Breast epithelium (tissue), 4 donors: ENCODE measurements around the gene KCNG2. TPM values are rescaled to one million over a fixed set of nuclear protein-coding genes. Genes with fewer than 3 reads are reported as not detected.

Source experiments
- DNase-seq, 2 donors: peaks; one replicate each; pipeline ENCODE4 v3.0.0-alpha.2; 2019; ENCODE audit warnings: low spot score in 2 of 2
- H3K27ac ChIP-seq, 2 donors: fragments of 200-600 bp; sonication (generic) in 1 of 2; one replicate each; pipeline ENCODE4 v1.5.1; 2016 to 2019; ENCODE audit warnings: mild to moderate bottlenecking in 1 of 2
- H3K27me3 ChIP-seq, 2 donors: fragments of 200-600 bp; sonication (generic) in 1 of 2; one replicate each; pipeline versions ENCODE4 v1.5.1 to v1.6.0; 2017 to 2019; ENCODE audit warnings: control low read depth in 1 of 2, mild to moderate bottlenecking in 1 of 2
- H3K36me3 ChIP-seq: fragments of 200-600 bp; one replicate; pipeline ENCODE4 v1.5.1; 2019
- H3K4me1 ChIP-seq, 2 donors: fragments of 200-600 bp; sonication (generic); one replicate each; pipeline ENCODE4 v1.5.1; 2016 to 2019; ENCODE audit warnings: control low read depth in 1 of 2
- H3K4me3 ChIP-seq, 3 donors: fragments of 200-600 bp; sonication (generic); 1 replicate in 2 of 3; 2 replicates in 1 of 3; pipeline ENCODE4 v1.5.1; 2016 to 2019; ENCODE audit warnings: mild to moderate bottlenecking in 3 of 3, moderate library complexity in 2 of 3
- H3K9me3 ChIP-seq, 2 donors: fragments of 200-600 bp; sonication (generic) in 1 of 2; one replicate each; pipeline ENCODE4 v1.5.1; 2016 to 2019; ENCODE audit warnings: control low read depth in 1 of 2
- POLR2A ChIP-seq: fragments of 450-650 bp; IDR thresholded peaks from one replicate; pipeline ENCODE4 v1.6.1; 2016; ENCODE audit warnings: antibody characterized with exemption, mild to moderate bottlenecking, moderate library complexity
- POLR2AphosphoS5 ChIP-seq, 3 donors: sonication (generic); formaldehyde crosslinking; IDR thresholded peaks; one replicate each; pipeline ENCODE4 v1.6.1; 2017; ENCODE audit warnings: antibody characterized with exemption in 3 of 3
- intact Hi-C: fragments of 100-400 bp; cut with DNase I; formaldehyde crosslinking; loops from one replicate; pipeline ENCODE4 v1.15.1; 2023; ENCODE audit warnings: low total_unique reads
- total RNA-seq, 3 donors: library from RNA; depleted of rRNA; stranded (reverse); fragments of >200 nt; gene quantifications; one replicate each; pipeline ENCODE4 v1.1.0, GENCODE V29; 2016
- TF ChIP-seq, protein P1 (sequence below), 3 donors: fragments of 450-650 bp; IDR thresholded peaks; one replicate each; pipeline ENCODE4 v1.5.1; 2016 to 2017; ENCODE audit warnings: antibody characterized with exemption in 3 of 3, mild to moderate bottlenecking in 3 of 3, moderate library complexity in 3 of 3

KCNG2 gene
- total RNA-seq, 3 donors from 2014 or later: 0.32 to 1.6 (median 0.66) TPM

DNA sequence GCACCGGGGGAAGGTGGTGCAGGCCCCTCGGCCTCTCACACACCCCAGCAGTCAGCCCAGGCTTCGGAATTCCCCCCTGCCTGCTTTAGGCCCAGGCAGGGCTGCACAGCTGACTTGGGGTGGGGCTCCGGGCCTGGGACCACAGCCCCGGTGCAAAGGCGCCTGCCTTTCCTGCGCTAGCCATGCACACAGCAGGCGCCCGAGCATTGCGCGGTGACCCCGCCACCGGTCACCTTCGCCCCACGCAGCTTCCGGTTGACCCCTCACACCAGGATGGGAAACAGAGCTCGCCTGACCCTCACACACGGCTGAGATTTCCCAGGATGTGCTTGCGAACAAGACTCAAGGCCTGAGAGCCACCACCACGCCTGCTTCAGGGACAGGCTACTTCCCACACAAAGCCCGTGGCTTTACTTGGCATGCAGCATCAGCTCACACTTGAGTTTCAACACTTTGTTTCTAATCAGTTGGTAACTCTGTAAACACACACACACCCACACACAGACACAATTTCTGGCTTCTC lies 107.7 kb downstream of the KCNG2 start:
- Histone ChIP-seq H3K4me3 (no peak overlapping the region), H3K4me1 (no peaks in the 10 kb centered on the region), H3K36me3 (no peaks in the 10 kb centered on the region), H3K9me3 (peaks cover 0 to 37% of the 10 kb centered on the region in 2 donors), H3K27me3 (no peaks in the 10 kb centered on the region), H3K27ac (peak overlapping the region in 1 of 2 donors; percentile 61)
- no peak for DNase-seq
- intact Hi-C loops: no loop called here
- TF ChIP-seq, protein P1, sequence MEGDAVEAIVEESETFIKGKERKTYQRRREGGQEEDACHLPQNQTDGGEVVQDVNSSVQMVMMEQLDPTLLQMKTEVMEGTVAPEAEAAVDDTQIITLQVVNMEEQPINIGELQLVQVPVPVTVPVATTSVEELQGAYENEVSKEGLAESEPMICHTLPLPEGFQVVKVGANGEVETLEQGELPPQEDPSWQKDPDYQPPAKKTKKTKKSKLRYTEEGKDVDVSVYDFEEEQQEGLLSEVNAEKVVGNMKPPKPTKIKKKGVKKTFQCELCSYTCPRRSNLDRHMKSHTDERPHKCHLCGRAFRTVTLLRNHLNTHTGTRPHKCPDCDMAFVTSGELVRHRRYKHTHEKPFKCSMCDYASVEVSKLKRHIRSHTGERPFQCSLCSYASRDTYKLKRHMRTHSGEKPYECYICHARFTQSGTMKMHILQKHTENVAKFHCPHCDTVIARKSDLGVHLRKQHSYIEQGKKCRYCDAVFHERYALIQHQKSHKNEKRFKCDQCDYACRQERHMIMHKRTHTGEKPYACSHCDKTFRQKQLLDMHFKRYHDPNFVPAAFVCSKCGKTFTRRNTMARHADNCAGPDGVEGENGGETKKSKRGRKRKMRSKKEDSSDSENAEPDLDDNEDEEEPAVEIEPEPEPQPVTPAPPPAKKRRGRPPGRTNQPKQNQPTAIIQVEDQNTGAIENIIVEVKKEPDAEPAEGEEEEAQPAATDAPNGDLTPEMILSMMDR (IDR thresholded peaks at IDR 0.05): no peak
- TF ChIP-seq POLR2AphosphoS5 (IDR thresholded peaks at IDR 0.05) (no peak), POLR2A (no peak)

- H3K9me3 ChIP-seq: peaks cover 0 to 31% of the 10 kb centered on the region in 2 donors
- H3K4me1 ChIP-seq: no peaks in the 10 kb centered on the region
- no peaks in the 10 kb centered on the region for H3K36me3 ChIP-seq
- H3K27me3 ChIP-seq: no peaks in the 10 kb centered on the region
- TF ChIP-seq, protein P1 (IDR thresholded peaks at IDR 0.05): no peak
- TF ChIP-seq POLR2AphosphoS5 (IDR thresholded peaks at IDR 0.05): no peak
- no peak for TF ChIP-seq POLR2A
- DNase-seq: no peak
- H3K4me3 ChIP-seq: no peak overlapping the region
- peak overlapping the region in 1 of 2 donors; percentile 61 for H3K27ac ChIP-seq
- intact Hi-C loops: no loop called here
These were observed 108.3 kb downstream of the KCNG2 start for GRCh38 chr18:79905993-79906392.

- Histone ChIP-seq H3K27ac (no peak overlapping the region), H3K36me3 (no peaks in the 10 kb centered on the region), H3K4me1 (no peaks in the 10 kb centered on the region), H3K9me3 (peaks cover 0 to 27% of the 10 kb centered on the region in 2 donors), H3K4me3 (no peak overlapping the region), H3K27me3 (no peaks in the 10 kb centered on the region)
- TF ChIP-seq POLR2AphosphoS5 (IDR thresholded peaks at IDR 0.05) (no peak), POLR2A (no peak)
- TF ChIP-seq, protein P1 (IDR thresholded peaks at IDR 0.05): no peak
- no peak for DNase-seq
- intact Hi-C loops: no loop called here
These were observed 109.0 kb downstream of the KCNG2 start for GRCh38 chr18:79906706-79907105.

DNA sequence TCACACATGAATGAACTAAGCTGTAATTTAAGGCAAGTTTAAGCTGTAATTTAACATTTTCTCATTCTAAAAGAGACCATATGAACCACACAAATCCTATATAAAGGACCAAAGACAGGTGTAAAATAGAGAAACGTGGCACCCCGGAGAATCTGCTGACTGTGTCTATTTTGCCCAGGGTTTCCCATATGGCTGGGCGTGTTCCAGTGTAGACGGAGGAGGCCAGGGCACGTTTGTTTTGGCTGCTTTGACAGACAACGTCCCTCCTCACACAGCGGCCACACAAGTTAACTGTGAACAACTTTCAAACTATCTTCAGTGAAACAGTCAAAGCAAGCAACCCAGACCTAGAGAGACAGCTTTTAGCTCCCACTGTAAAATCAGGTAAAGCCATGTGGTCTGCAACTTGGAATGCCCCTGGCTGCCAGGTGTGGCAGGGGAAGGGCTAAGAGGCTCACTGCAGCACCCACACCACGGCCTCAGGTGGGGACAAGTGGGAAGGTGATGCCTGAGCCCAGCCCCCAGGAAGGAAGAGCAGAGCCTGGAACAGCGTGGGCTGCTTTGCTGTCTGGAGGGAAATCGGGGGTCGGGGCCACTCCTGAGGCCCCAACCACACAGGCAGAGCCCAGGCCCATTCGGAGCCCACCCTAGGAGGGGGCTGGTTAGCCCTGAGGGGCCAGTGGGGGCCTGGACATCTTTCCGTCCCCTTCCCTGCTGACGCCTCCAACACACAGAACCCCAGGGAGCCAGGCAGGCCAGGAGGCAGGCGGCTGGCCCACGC lies 113.0 kb downstream of the KCNG2 start:
- no peak overlapping the region for H3K27ac ChIP-seq
- H3K27me3 ChIP-seq: no peaks in the 10 kb centered on the region
- intact Hi-C loops: no loop called here
- no peak for TF ChIP-seq POLR2A
- TF ChIP-seq, protein P1 (IDR thresholded peaks at IDR 0.05): no peak
- no peak for TF ChIP-seq POLR2AphosphoS5 (IDR thresholded peaks at IDR 0.05)
- no peaks in the 10 kb centered on the region for H3K4me1 ChIP-seq
- H3K4me3 ChIP-seq: no peak overlapping the region
- peak in 1 of 2 donors; percentile 39 for DNase-seq
- no peaks in the 10 kb centered on the region for H3K36me3 ChIP-seq
- no peaks in the 10 kb centered on the region for H3K9me3 ChIP-seq
